Colon (tissue), 2 donors: Measurements from ENCODE around the gene ERP27.

Experiments used
- FAIRE-seq: peaks from 2 replicates; lab custom pipeline; 2012; peaks lifted over from hg19 to GRCh38; lab: Jason Lieb, UNC
- donor health status: control.
- donor health status: control.

Gene ERP27

DNA sequence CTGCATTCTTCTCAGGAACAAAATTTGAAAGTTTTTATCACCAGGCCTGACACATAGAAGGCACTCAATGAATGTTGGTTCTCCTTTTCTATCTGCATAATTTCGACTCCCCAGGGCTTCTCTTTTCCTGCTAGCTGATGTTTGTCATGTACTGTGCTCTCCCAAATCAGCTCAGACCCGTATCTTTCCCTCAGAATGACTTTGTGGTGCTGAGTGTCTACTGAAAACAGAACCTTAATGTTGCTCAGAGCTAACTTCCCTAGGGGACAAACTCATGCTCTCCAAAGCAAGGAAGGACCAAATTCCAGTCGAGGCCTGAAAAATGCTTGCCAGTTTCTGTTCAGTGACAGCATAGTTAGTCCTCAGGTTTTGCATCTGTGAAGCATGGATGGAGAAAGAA, 21.1 kb upstream of the ERP27 start:
- no peak for FAIRE-seq

DNA sequence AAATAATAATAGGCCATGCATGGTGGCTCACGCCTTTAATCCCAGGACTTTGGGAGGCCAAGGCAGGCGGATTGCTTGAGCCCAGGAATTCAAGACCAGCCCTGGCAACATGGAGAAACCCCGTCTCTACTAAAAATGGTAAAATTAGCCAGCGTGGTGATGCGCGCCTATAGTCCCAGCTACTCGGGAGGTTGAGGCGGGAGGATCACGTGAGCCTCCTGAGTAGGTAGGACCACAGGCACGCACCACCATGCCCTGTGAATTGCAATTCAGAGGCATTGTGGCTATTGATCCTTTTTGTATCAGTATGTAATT, 20.7 kb upstream of the ERP27 start:
- FAIRE-seq: no peak

DNA sequence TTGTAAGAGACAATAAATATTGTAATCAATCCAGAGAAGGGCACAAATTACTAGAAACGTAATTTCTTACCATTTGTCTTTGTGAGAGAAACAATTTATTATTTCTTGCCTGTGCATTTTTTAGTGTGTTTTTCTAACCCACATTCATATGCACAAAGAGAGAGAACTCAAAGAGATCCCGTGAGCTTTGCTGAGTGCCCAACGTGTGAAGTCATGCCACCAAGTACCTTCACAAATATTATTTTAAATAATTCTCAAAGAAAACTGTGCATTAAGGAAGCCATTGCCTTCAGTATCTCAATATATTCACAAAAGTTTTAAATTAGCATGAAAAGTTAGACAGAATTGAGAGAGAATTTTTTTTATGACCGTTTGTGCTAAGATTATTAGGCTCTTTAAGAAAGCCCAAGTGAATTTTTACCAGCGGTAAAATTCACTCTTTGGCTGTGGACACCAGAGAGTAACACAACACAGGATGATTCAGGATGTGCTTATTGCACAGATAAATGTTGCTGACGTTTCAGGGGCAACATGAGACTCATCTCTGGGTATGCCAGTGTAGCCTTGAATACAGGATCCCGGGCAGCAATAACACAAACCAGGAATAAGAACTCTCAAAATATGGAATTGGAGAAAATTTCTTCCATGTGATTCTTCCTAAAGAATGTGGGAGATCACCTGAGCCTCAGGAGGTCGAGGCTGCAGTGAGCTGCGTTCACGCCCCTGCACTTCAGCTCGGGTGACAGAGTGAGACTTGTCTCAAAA, 20.2 kb upstream of the ERP27 start:
- FAIRE-seq: no peak

DNA sequence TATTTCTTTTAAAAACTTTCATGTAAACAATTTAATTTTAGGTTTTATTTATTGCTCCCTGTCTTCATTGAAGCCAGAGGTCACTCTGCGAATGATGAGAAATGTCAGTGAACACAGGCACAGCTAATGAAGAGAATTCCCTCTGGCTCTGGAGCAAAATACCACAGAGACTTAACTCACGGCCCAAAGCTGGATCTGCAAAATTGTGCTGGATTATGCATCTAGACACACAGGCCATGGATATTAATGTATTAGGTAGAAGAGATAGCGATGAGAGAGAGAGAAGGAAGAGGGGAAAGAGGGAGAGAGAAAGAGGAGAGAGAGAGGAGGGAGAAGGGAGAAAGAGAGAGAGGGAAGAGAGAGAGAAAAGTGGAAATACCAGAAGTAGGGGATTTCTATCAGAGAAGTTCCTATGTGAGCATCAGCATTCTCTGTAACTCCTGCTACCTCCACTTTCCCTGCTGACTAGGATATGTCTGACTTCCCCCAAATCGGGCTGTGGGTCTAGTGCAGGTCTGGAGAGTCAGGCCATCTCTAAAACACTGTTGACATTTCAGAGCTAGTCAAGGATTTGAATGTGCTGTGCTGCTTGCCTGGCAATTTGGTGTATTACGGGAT, 19.3 kb upstream of the ERP27 start:
- FAIRE-seq: no peak

DNA sequence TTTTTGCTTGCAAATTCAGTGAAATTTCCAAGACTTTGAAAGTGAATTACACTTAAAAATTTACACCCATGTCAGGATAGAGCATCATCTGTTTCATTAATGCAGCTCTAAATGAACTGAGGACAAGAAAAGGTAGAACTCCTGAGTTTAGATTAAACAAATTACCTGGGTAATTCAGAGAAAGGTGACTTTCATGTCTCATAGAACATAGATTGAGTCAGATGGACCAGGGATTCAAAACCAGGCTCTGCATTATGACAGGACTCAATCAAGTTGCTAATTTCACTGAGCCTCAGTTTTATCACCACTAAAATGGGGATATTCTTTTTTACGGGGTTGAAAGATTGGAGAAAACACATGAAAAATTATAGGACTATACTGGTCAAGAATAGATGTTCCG, 18.6 kb upstream of the ERP27 start:
- FAIRE-seq: no peak

DNA sequence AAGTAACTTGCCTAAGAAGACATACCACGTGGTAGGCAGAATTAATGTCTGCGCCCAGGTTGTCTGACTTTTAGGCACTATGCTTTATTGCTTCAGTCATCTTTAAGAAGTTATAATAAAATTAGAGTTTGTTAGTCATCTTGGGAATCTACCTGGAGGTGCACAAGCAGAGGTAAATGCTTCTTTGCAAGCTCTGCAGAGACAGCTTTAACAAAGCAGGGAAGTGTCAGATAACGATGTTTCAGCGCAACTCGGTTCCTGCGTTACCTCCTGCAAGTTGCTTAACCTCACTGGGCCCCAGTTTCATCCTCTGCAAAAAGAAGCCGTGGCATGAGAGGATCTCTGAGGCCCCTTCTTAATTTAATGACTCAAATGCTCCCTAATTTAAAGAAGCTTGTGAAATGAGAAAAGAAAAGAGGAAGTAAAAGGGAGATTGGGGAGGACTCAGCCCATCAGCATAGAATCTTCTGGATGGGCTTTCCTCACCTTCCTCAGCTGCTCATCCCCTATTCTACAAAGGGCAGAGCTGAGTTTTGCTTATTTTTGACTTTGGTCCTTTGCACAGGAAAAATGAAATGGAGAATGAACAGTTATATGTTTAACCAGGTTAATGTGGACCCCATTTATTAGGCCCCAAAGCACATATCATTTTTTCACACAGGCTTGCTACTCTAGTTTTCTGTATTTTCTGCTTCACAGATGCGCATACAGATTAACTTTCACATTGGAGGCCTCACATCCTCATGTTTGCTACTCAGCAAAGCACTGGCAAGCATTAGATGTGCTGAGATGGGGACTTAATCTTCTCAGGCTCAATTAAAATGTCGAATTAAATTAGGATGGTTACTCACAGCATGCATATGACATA, 17.9 kb upstream of the ERP27 start:
- FAIRE-seq: no peak

DNA sequence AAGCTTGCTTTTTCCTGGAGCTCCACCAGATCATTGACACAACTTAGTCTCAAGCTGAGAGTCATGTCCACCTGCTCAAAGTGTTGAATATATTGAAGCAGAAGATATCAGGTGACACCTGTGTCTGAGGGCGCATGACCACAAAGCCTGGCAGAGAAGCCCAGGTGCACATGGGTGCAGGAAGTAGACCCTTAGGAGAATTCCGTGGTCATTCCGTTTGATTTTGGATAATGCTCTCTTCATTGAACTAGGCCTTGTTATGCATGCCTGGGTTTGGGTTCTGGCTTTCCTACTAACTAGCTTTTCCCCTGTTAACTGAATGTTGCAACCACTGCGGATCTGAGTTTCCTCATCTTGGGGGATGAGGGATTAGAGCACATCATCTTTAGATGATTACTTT, 15.9 kb upstream of the ERP27 start:
- no peak for FAIRE-seq

DNA sequence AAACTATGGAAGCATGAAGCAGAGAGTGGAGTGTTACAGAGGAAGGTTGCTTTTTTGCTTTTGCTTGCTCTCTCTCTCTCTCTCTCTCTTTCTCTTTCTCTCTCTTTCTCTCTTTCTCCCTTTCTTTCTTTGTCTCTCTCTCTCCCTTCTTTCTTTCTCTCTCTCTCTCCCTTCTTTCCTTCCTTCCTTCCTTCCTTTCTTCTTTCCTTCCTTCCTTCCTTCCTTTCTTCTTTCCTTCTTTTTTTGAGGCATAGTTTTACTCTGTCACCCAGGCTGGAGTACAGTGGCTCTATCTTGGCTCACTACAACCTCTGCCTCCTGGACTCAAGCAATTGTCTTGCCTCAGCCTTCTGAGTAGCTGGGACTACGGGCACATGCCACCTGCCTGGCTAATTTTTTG, 15.4 kb upstream of the ERP27 start:
- FAIRE-seq: no peak

DNA sequence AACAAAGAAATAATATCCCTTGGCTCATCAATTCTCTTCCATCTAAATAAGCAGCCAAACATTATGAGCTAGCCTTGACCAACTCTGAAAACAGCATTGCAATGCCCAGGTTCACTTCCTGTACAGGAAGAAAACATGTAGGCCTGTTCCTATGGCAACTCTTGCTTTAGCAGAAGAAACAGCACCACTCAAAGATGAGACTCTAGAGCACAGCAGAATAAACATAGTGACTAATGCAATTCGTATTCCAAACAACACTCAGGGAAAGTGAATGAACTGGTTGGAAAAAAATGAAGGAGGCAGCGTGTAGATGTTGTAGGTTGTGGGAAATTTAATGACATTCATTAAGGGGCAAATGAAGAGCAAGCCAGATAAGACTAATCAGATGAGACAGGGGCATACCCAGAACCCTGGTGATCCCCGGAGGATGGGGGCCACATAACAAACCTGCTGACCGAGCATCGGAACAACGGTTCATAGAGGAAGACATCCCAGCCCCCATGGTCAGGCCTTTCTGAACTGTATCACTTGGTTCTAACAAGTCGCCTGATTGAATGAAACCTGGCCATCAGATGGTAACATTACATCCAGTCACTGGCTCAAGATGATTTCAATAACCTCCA, 14.1 kb upstream of the ERP27 start:
- FAIRE-seq: peak; percentile 51

DNA sequence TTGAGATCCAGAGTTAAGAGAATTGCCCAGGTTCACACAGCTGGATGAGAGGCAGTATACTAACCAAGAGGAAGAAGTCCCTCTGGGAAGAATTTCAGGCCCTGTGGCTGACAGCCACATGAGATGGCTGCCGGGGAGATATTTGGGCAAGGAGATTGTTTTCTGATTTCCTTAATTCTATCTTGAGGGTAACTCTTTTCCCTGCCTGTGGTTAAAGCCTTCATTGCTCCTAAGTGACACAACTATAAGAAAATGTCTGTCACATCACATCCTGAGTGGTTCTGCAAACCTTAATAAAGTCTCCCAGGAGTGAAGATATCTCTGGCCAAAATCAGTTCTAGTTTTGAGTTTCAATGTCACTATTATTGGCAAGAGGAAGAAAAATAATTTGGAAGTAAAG, 13.5 kb upstream of the ERP27 start:
- no peak for FAIRE-seq

DNA sequence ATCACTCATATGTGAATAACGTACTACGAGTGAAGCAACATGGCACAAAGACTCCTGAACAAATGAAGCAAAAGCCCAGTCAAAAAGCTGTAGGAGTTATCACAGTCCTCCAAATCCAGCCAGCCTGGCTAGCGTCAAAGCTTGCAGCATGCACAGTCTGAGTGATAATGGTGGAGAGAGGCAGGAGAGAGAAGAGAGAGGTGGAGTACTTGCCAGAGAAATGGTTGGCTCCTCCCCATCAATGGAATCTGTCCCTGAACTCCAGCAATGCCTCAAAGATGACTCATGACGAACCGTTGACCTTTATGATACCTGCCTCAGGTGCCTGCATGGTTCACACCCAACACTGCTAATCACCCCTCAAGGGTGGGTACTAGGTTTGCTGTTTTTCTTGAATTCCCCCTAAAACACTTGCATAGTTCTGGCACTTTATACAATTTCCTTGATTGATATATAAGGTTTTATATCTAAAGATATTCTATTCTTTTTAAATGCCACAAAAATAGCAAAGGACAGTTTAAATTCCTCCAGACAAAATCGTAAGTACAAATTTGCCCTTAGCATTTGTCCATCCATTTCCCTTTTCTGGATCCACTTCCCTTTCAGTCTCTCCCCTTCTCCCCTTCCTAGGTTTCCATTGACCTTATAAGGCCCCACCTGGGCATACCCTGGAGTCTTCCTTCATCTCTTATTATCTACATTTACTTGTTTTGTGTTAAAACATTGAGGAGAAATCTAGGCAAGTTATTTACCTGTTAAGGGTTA, 12.8 kb upstream of the ERP27 start:
- FAIRE-seq: no peak

DNA sequence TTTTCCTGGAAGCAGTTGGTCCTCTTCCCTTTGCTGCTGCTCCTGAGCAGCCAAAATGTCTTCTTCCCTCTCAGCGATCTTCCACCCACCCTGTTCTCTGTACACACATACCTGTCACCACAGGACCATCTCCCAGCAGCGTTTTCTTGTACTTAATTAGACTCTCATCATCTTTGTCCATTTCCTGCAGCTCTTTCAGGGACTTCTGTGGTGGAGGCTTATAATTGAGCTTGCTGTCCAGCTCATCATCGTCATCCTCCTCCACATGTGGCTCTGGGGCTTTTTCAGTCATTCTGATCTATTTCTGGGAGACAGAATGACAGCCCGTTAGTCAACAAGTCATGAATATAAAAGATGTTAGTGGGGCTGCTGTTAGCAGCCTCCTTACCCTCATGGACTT, 12.1 kb upstream of the ERP27 start:
- FAIRE-seq: no peak

DNA sequence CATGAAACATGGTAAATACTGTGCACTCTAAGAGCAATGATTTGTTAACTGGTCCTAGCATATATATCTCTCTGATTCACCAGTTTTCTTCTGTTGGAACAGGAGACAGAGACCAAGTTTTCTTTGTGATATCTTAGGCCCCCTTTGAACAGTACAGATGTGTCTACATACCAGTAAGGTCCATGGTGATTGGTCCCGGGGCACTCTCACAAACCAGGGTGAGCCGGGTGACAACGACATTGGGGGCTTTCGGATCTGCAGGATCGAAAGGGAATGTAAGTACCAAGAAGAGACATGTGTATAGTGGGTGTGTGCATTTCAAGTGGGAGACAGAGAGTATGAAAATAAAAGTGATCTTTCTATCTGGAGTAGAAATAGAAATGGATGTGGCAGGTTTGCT, 11.3 kb upstream of the ERP27 start:
- FAIRE-seq: no peak

DNA sequence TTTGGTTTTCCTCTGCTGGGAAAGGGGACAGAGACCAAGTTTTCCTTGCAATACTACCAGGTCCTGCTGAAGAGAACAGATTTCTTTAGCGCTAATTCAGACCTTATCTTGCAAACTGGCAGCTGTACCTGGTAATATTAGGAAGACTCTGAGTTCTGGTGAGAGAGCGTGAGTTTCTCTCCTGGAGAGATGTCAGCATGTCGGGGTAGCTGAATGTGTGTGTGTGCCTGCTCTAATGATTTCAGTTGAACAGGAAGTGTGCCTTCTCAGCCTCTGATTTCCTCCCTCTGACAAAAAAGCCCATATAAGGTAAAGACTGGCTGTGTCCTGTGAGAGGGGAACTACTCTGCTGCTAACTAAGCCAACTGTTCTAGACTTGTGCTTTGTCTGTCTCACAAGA, 10.3 kb upstream of the ERP27 start:
- FAIRE-seq: no peak

DNA sequence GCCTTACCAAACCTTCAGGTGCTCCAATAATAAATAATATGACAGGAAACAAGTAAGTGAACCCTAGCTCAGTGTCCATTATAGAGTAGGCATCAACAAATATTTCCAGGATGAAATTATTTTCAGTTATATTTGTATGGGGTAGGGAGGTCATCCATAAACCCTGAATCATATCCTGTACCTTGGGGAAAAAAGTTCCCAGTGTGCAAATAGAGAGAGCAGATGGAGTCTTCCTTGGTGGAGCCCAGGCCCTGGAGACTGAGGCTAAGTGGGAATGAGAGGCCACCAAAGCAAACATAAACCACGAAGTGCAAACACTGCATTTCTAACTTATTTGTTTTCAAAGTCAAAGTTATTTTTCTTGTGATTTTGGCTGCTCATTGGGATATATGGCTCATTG, 8.5 kb upstream of the ERP27 start:
- no peak for FAIRE-seq

DNA sequence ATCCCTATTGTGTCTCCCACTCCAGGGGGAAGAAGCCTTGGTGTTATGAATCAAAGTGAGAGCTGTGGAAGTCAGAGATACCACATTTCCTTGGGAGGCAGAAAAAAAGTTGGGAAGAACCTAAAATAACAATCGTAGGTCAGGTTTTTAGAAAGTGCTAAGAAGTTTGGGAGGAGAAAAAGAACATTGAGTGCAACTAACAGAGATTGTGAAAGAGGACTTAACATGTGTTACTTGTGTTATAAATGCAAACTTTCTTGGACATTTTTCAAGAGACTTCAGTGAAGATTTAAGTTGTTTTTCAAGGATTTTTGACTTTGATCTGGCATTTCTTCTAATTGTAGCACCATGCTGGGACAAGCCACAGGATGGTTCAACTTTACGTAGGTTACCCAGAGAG, 7.8 kb upstream of the ERP27 start:
- no peak for FAIRE-seq

DNA sequence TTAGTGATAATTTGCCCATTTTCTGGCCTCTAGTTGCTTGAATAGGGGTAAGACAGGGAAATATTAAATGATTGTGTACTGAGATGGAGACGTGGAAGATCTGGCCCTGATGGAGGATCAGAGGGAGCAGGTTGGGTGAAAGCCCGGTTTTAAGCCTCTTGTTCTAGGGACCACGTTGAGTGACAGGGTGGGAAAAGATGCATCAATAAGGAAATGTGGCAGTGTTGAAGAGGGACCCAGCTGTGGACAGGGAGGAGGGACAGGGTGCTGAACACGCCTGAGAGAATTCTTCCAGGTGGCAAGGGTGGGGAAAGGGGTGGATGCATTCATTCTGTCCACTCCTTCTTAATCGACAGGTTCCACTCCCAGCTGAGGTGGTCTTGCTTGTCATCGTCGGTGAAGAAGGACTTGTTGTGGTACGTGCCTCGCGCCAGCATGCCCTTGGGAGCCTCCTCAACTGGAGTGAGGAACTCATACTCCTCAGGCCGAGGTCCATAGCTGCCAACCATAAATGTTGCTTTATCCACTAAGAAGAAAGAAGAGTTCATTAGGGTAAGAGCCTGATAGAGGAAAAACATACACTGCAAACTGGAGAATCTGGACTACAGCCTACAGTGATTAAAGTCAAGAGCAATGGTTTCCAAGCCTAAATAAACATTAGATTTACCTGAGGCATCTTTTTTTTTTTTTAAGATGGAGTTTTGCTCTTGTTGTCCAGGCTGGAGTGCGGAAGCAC, 4.0 kb upstream of the ERP27 start:
- no peak for FAIRE-seq

DNA sequence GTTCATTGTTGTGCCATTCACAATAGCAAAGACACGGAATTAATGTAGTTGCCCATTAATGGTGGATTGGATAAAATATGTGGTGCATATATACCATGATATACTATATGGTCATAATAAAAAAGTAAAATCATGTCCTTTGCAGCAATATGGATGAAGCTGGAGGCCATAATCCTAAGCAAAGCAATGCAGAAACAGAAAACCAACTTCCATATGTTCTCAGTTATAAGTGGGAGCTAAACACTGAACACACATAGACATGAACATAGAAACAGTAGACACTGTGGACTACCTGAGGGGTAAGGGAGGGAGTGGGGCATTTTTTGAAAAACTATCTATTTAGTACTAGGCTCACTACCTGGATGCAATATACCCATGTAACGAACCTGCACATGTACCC, 3.0 kb upstream of the ERP27 start:
- FAIRE-seq: no peak

DNA sequence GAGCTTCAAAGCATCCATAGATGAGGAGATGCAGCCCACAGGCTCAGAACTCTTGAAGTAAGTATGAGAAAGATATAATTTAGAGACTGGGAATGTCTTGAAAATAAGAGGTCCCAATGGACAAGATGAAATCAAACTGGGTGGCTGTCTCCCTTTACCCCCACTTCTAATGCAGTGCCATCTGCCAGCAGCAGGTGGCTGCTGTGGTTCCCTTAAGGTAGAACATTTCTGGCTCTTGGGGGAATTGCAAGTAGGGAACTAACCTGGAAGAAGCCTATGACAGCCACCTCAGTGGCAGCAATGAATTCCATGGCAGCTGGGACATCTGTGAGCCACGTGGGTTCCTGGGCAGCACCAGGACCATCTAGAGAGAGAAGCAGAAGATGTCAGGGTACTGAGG, 648 bp downstream of the ERP27 start:
- FAIRE-seq: no peak

DNA sequence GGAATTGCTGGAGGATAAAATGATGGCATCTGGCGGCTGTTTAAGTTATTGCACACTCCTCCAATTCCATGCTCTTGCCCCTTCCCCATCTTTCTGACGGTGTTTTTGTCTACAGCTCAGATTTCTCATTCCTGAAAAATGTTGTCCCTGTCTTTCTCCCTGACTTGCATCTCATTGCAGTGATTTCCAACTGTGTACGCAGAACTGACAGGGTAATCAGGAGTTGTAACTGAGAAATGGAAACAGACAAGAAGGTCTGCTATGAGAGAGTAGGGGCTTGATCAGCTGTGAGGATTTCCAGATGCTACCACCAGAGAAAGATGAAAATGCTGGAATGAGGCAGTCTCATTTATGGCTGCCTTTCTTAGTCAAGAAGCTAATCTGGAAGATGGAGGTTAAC, 1.3 kb downstream of the ERP27 start:
- FAIRE-seq: no peak

DNA sequence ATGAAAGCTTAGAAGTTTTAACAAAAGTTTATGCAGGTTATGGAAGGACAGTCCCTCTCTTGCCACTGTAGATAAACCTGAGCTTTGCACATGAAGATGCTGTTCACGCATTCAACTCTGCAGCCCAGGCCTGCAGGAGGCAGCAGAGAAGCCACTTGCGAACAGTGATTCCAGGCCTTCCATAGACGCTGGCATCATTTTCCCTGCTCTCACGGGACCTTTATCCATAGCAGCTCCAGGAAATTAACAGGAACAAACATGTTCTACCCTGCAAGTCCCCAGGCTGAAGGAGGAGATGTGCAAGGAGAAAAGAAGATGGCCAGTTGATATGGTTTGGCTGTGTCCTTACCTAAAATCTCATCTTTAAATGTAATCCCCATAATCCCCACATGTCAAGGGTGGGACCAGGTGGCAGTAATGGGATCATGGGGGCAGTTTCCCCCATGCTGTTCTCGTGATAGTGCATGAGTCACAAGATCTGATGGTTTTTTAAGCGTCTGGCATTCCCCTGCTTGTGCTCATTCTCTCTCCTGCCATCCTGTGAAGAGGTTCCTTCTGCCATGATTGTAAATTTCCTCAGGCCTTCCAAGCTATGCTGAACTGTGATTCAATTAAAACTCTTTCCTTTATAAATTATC, 2.0 kb downstream of the ERP27 start:
- FAIRE-seq: no peak
